GM12878 (cell line): ENCODE measurements around the gene CYBC1. TPM values are rescaled to one million over a fixed set of nuclear protein-coding genes. Genes with fewer than 3 reads are reported as not detected.
A peak's percentile ranks its signal among the peaks of the same experiment; 100 is the strongest.

Experiments used
- BACH1 ChIP-seq: fragments of 450-650 bp; IDR thresholded peaks from 2 replicates; pipeline ENCODE4 v1.6.1; 2017; ENCODE audit warnings: mild to moderate bottlenecking, borderline replicate concordance
- ESRRA ChIP-seq: IDR thresholded peaks from 2 replicates; pipeline ENCODE4 v1.6.1; 2012; ENCODE audit warnings: mild to moderate bottlenecking, low read length, improper control_type of control experiment
- EZH2 ChIP-seq: IDR thresholded peaks from 2 replicates; pipeline ENCODE4 v1.6.1; 2012; ENCODE audit warnings: low read depth, mild to moderate bottlenecking, control low read depth, inconsistent platforms, low read length, borderline replicate concordance; ENCODE audit not compliant: control insufficient read depth
- FOS ChIP-seq: IDR thresholded peaks from 3 replicates; pipeline ENCODE4 v1.6.1; 2011; ENCODE audit warnings: borderline replicate concordance; ENCODE audit not compliant: insufficient read length; ENCODE audit errors: extremely low read depth
- HDAC2 ChIP-seq: fragments of 200-600 bp; sonication (generic); IDR thresholded peaks from 2 replicates; pipeline ENCODE4 v1.6.1; 2017
- IKZF2 ChIP-seq, 2 experiments: fragments of 450-650 bp; IDR thresholded peaks; 2 replicates each; pipeline ENCODE4 v1.6.1; 2017; ENCODE audit warnings: mild to moderate bottlenecking in 2 of 2, moderate library complexity in 2 of 2
- LARP7 ChIP-seq: fragments of 450-650 bp; IDR thresholded peaks from 2 replicates; pipeline ENCODE4 v1.6.1; 2017; ENCODE audit warnings: mild to moderate bottlenecking
- NFIC ChIP-seq: IDR thresholded peaks from 2 replicates; pipeline ENCODE4 v1.6.1; 2012; ENCODE audit warnings: low read depth, mild to moderate bottlenecking, inconsistent platforms, low read length, moderate library complexity
- RAD51 ChIP-seq: fragments of 450-650 bp; IDR thresholded peaks from 2 replicates; pipeline ENCODE4 v1.6.1; 2016; ENCODE audit warnings: moderate library complexity, mild to moderate bottlenecking, inconsistent platforms
- SMAD1 ChIP-seq: fragments of 450-650 bp; IDR thresholded peaks from 2 replicates; pipeline ENCODE4 v1.6.1; 2018; ENCODE audit warnings: mild to moderate bottlenecking, low read depth; ENCODE audit not compliant: partially characterized antibody
- SMAD5 ChIP-seq: IDR thresholded peaks from 2 replicates; pipeline ENCODE4 v1.6.1; 2016; ENCODE audit warnings: antibody characterized with exemption, low read depth
- SMARCA5 ChIP-seq: fragments of 450-650 bp; IDR thresholded peaks from 2 replicates; pipeline ENCODE4 v1.6.1; 2017; ENCODE audit warnings: mild to moderate bottlenecking
- SPI1 ChIP-seq: IDR thresholded peaks from 2 replicates; pipeline ENCODE4 v1.6.1; 2011; ENCODE audit warnings: low read depth, mild to moderate bottlenecking, low read length, moderate library complexity, borderline replicate concordance; ENCODE audit not compliant: insufficient read depth
- SREBF1 ChIP-seq: IDR thresholded peaks from 2 replicates; pipeline ENCODE4 v1.6.1; 2012; ENCODE audit warnings: mild to moderate bottlenecking, low read length
- TCF12 ChIP-seq: IDR thresholded peaks from 2 replicates; pipeline ENCODE4 v1.6.1; 2011; ENCODE audit warnings: low read depth, mild to moderate bottlenecking, low read length
- TCF7 ChIP-seq: IDR thresholded peaks from 2 replicates; pipeline ENCODE4 v1.6.1; 2014; ENCODE audit warnings: antibody characterized with exemption, borderline replicate concordance
- YY1 ChIP-seq: IDR thresholded peaks from 2 replicates; pipeline ENCODE4 v1.6.1; 2011; ENCODE audit warnings: low read depth, mild to moderate bottlenecking, low read length
- ZNF207 ChIP-seq: fragments of 450-650 bp; IDR thresholded peaks from 2 replicates; pipeline ENCODE4 v1.6.1; 2014; ENCODE audit warnings: antibody characterized with exemption, mild to moderate bottlenecking, borderline replicate concordance
- ZNF217 ChIP-seq: fragments of 450-650 bp; IDR thresholded peaks from 2 replicates; pipeline ENCODE4 v1.6.1; 2017; ENCODE audit warnings: antibody characterized with exemption, mild to moderate bottlenecking
- polyA plus RNA-seq, 11 experiments: library from polyadenylated mRNA; depleted of rRNA in 4 of 11; unstranded in 6 of 11; stranded (reverse) in 5 of 11; fragments of >200 nt; fragmentation: Nextera tagmentation in 4 of 11; fragmentation: Illumina TruSeq in 1 of 11; extraction: Ambion mirVana in 4 of 11; extraction: Trizol in 1 of 11; gene quantifications; 1 replicate in 1 of 11; 2 replicates in 10 of 11; pipeline versions ENCODE4 v1.2.1 to v1.2.3, GENCODE V29; 2011 to 2016; ENCODE audit warnings: inconsistent platforms in 2 of 11, missing spikeins in 2 of 11, low read depth in 1 of 11
- total RNA-seq, 4 experiments: library from RNA; depleted of rRNA in 3 of 4; stranded (reverse); fragments of >200 nt in 3 of 4; fragmentation: Illumina TruSeq in 1 of 4; extraction: Trizol in 1 of 4; gene quantifications; 2 replicates each; pipeline versions ENCODE4 v1.2.1 to v1.2.3, GENCODE V29; 2013 to 2021
- TF ChIP-seq, protein P1 (sequence below): fragments of 450-650 bp; IDR thresholded peaks from 2 replicates; pipeline ENCODE4 v1.6.1; 2017; ENCODE audit warnings: antibody characterized with exemption, mild to moderate bottlenecking, moderate library complexity
- TF ChIP-seq, protein P2 (sequence below): fragments of 450-650 bp; IDR thresholded peaks from 2 replicates; pipeline ENCODE4 v1.6.1; 2016; ENCODE audit warnings: mild to moderate bottlenecking, moderate library complexity, borderline replicate concordance
- TF ChIP-seq, protein P3 (sequence below): fragments of 450-650 bp; IDR thresholded peaks from 2 replicates; pipeline ENCODE4 v1.6.1; 2017; ENCODE audit warnings: mild to moderate bottlenecking, low read depth, inconsistent platforms; ENCODE audit not compliant: poor library complexity, severe bottlenecking

Gene CYBC1
- total and polyA plus RNA-seq, 10 of the 15 experiments (the other 5 are each of a cell fraction or from before 2014, with no cell fraction given) = 4.2 to 162 (median 133) TPM

DNA sequence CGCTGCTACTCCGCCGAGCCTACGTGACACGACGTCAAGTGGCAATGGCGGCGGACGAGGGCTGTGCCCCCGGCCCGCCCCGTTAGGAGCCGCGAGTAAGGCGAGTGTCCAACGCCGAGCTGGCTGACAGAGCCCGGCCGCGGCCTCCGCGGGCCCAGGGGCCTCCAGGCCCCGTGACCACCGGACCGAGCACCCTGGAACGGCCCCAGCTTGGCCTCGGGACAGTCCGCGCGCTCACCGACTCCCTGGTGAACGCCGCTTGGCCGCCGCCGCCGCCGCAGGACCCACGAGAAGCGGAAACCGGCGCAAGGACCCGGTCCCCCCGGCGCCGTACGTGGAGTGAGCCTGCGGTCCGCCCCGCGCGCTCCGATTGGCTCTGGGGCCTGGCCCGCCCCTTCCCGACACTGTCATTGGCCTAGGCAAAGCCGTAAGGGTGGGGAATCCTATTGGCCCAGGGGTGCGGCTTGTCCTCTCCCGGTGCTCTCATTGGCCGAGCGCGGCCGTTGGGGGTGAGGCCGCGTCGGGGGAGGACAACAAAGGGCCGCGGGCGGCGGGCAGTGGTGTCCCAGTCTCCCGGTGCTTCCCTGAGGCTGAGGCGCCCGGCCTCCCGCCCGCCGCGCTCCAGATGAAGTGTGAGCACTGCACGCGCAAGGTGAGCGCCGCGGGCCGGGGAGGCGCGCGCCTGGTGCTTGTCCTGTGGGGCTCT, 7.8 kb upstream of the CYBC1 start, which contains the start of gene NARF (continued):
- TF ChIP-seq, protein P1, sequence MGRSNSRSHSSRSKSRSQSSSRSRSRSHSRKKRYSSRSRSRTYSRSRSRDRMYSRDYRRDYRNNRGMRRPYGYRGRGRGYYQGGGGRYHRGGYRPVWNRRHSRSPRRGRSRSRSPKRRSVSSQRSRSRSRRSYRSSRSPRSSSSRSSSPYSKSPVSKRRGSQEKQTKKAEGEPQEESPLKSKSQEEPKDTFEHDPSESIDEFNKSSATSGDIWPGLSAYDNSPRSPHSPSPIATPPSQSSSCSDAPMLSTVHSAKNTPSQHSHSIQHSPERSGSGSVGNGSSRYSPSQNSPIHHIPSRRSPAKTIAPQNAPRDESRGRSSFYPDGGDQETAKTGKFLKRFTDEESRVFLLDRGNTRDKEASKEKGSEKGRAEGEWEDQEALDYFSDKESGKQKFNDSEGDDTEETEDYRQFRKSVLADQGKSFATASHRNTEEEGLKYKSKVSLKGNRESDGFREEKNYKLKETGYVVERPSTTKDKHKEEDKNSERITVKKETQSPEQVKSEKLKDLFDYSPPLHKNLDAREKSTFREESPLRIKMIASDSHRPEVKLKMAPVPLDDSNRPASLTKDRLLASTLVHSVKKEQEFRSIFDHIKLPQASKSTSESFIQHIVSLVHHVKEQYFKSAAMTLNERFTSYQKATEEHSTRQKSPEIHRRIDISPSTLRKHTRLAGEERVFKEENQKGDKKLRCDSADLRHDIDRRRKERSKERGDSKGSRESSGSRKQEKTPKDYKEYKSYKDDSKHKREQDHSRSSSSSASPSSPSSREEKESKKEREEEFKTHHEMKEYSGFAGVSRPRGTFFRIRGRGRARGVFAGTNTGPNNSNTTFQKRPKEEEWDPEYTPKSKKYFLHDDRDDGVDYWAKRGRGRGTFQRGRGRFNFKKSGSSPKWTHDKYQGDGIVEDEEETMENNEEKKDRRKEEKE = no peak
- TF ChIP-seq RAD51 (no peak), YY1 (peak; percentile 98), SMARCA5 (peak; percentile 92), TCF12 (peak; percentile 67; the same call in 1 of the 2 replicates), EZH2 (no peak), HDAC2 (no peak), ZNF217 (no peak), SREBF1 (no peak), IKZF2 (IDR thresholded peaks at IDR 0.05) (no peak), SMAD1 (no peak), ESRRA (no peak), FOS (peak; percentile 77), SPI1 (no peak), BACH1 (peak; percentile 91), LARP7 (peak; percentile 94), NFIC (no peak), ZNF207 (peak; percentile 77; the same call in 1 of the 2 replicates), SMAD5 (0 out of 2 replicates have a peak, but pooled peaks have one; percentile 3), TCF7 (no peak)
- TF ChIP-seq, protein P2, sequence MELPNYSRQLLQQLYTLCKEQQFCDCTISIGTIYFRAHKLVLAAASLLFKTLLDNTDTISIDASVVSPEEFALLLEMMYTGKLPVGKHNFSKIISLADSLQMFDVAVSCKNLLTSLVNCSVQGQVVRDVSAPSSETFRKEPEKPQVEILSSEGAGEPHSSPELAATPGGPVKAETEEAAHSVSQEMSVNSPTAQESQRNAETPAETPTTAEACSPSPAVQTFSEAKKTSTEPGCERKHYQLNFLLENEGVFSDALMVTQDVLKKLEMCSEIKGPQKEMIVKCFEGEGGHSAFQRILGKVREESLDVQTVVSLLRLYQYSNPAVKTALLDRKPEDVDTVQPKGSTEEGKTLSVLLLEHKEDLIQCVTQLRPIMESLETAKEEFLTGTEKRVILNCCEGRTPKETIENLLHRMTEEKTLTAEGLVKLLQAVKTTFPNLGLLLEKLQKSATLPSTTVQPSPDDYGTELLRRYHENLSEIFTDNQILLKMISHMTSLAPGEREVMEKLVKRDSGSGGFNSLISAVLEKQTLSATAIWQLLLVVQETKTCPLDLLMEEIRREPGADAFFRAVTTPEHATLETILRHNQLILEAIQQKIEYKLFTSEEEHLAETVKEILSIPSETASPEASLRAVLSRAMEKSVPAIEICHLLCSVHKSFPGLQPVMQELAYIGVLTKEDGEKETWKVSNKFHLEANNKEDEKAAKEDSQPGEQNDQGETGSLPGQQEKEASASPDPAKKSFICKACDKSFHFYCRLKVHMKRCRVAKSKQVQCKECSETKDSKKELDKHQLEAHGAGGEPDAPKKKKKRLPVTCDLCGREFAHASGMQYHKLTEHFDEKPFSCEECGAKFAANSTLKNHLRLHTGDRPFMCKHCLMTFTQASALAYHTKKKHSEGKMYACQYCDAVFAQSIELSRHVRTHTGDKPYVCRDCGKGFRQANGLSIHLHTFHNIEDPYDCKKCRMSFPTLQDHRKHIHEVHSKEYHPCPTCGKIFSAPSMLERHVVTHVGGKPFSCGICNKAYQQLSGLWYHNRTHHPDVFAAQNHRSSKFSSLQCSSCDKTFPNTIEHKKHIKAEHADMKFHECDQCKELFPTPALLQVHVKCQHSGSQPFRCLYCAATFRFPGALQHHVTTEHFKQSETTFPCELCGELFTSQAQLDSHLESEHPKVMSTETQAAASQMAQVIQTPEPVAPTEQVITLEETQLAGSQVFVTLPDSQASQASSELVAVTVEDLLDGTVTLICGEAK = no peak
- TF ChIP-seq, protein P3, sequence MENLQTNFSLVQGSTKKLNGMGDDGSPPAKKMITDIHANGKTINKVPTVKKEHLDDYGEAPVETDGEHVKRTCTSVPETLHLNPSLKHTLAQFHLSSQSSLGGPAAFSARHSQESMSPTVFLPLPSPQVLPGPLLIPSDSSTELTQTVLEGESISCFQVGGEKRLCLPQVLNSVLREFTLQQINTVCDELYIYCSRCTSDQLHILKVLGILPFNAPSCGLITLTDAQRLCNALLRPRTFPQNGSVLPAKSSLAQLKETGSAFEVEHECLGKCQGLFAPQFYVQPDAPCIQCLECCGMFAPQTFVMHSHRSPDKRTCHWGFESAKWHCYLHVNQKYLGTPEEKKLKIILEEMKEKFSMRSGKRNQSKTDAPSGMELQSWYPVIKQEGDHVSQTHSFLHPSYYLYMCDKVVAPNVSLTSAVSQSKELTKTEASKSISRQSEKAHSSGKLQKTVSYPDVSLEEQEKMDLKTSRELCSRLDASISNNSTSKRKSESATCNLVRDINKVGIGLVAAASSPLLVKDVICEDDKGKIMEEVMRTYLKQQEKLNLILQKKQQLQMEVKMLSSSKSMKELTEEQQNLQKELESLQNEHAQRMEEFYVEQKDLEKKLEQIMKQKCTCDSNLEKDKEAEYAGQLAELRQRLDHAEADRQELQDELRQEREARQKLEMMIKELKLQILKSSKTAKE = no peak
